OCI-LY1 (cell line): ENCODE data around the gene ORM2.

Experiments
- EZH2 ChIP-seq: fragments of 200-600 bp; sonication (generic), shearing (Covaris generic); IDR thresholded peaks from 2 replicates; pipeline ENCODE4 v1.8.0; 2017; ENCODE audit warnings: borderline replicate concordance, mixed run types, mild to moderate bottlenecking, antibody characterized with exemption, low read length, moderate library complexity, mixed read lengths
- TF ChIP-seq, protein P1 (sequence below): fragments of 200-600 bp; sonication (generic), shearing (Covaris generic); IDR thresholded peaks from 2 replicates; pipeline ENCODE4 v1.5.1; 2017; ENCODE audit warnings: mild to moderate bottlenecking, antibody characterized with exemption, low read length, moderate library complexity, mixed read lengths

DNA sequence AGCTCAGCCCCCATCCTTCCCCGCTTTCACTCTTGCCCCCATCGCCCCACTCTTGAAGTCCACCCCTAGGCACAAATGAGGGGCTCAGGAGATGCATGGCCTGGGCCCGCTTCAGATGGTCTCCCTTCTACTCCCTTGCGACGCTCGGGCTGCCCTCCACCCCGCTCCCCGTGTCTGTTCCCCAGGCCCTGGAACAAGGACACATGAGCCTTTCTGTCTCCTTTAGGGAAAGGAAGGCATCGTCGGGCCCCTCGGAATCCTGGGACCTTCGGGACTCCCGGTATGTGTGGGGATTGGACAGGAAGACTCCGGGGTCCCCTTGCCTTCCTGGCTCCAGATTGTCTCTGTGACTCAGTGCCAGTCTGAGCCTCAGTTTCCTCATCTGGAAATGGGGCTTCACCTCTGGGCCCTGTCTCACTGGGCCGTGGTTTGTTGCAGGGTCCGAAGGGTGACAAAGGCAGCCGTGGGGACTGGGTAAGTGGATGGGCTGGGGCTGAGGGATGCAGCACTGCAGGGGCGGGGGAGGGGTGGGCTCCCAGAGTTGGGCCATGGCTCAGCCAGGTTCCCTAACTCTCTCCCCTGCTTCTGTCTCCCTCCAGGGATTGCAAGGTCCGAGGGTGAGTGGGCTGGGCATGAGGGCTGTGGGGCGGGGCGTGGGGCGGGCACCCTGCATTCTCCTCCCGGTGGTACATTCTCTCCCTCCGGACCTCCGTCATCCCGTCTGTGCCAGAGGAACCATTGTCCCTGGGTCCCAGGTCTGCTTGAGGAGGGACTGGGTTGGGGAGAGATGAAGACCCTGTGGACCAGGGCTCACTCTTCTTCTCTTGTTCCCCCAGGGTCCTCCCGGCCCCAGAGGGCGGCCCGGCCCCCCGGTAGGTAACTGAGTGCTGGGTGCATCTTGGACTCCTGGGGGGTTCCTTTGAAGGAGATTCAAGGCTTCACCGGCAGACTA lies 28.5 kb upstream of the ORM2 start:
- TF ChIP-seq EZH2, result no peak
- TF ChIP-seq, protein P1, sequence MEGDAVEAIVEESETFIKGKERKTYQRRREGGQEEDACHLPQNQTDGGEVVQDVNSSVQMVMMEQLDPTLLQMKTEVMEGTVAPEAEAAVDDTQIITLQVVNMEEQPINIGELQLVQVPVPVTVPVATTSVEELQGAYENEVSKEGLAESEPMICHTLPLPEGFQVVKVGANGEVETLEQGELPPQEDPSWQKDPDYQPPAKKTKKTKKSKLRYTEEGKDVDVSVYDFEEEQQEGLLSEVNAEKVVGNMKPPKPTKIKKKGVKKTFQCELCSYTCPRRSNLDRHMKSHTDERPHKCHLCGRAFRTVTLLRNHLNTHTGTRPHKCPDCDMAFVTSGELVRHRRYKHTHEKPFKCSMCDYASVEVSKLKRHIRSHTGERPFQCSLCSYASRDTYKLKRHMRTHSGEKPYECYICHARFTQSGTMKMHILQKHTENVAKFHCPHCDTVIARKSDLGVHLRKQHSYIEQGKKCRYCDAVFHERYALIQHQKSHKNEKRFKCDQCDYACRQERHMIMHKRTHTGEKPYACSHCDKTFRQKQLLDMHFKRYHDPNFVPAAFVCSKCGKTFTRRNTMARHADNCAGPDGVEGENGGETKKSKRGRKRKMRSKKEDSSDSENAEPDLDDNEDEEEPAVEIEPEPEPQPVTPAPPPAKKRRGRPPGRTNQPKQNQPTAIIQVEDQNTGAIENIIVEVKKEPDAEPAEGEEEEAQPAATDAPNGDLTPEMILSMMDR, result no peak
